NOMO-1 (cell line): Measurements from ENCODE around the gene BANK1.

Experiments used
- DNase-seq, 2 experiments: peaks; one replicate each; lab custom pipeline; 2025; ENCODE audit not compliant: unreplicated experiment in 2 of 2; lab: John Stamatoyannopoulos, UW

The BANK1 gene

GRCh38 chr4:101790521-101791181 is at the start of gene BANK1:
Gene BANK1 (plus strand): TSS chr4:101790730. CDS start chr4:101790881, 151 bp downstream.
- peak; percentile 83 to 91 for DNase-seq

- DNase-seq = no peak
Measured at GRCh38 chr4:101753721-101754120, 36.8 kb upstream of the BANK1 start.

GRCh38 chr4:101756181-101756580 is 34.3 kb upstream of the BANK1 start:
- no peak for DNase-seq

GRCh38 chr4:101761405-101761804 is 29.1 kb upstream of the BANK1 start:
- no peak for DNase-seq

- DNase-seq = no peak
Measured at GRCh38 chr4:101762025-101762424, 28.5 kb upstream of the BANK1 start.

GRCh38 chr4:101762534-101762933 is 28.0 kb upstream of the BANK1 start:
- DNase-seq = no peak

- no peak for DNase-seq
Measured at GRCh38 chr4:101763576-101763975, 27.0 kb upstream of the BANK1 start.

- DNase-seq = peak in 1 of 2 experiments; percentile 56
Measured at GRCh38 chr4:101774807-101775206, 15.7 kb upstream of the BANK1 start.

- DNase-seq = no peak
Measured at GRCh38 chr4:101777431-101777830, 13.1 kb upstream of the BANK1 start.

GRCh38 chr4:101780284-101780683 is 10.2 kb upstream of the BANK1 start:
- no peak for DNase-seq

GRCh38 chr4:101782546-101782945 is 8.0 kb upstream of the BANK1 start:
- DNase-seq = no peak

- no peak for DNase-seq
Measured at GRCh38 chr4:101784957-101785356, 5.6 kb upstream of the BANK1 start.

- no peak for DNase-seq
Measured at GRCh38 chr4:101785486-101785885, 5.0 kb upstream of the BANK1 start.

- DNase-seq = no peak
Measured at GRCh38 chr4:101787701-101788316, 2.7 kb upstream of the BANK1 start.

GRCh38 chr4:101791182-101791558 is 640 bp downstream of the BANK1 start:
- DNase-seq = peak in 1 of 2 experiments; percentile 29

- peak in 1 of 2 experiments; percentile 37 for DNase-seq
Measured at GRCh38 chr4:101792056-101792590, 1.6 kb downstream of the BANK1 start.

GRCh38 chr4:101793397-101793796 is 2.9 kb downstream of the BANK1 start:
- no peak for DNase-seq

GRCh38 chr4:101794806-101795205 is 4.3 kb downstream of the BANK1 start:
- DNase-seq = no peak

GRCh38 chr4:101795704-101796103 is 5.2 kb downstream of the BANK1 start:
- DNase-seq = no peak

GRCh38 chr4:101801958-101802357 is 11.4 kb downstream of the BANK1 start:
- DNase-seq = peak; percentile 58 to 80

GRCh38 chr4:101806914-101807313 is 16.4 kb downstream of the BANK1 start:
- no peak for DNase-seq

GRCh38 chr4:101807351-101807750 is 16.8 kb downstream of the BANK1 start:
- DNase-seq = no peak
